Keratinocyte (primary cell): Measurements from ENCODE around the gene CCDC33.

Source experiments
- CTCF ChIP-seq, 3 experiments: IDR thresholded peaks in 1 of 3; conservative IDR thresholded peaks in 1 of 3; optimal IDR thresholded peaks in 1 of 3; 2 replicates in 2 of 3; 3 replicates in 1 of 3; pipeline versions ENCODE3 to v1.5.1; 2011; ENCODE audit warnings: low read length in 3 of 3, mild to moderate bottlenecking in 3 of 3, moderate library complexity in 2 of 3, control low read depth in 1 of 3, inconsistent platforms in 1 of 3; ENCODE audit not compliant: insufficient read depth in 2 of 3; ENCODE audit errors: extremely low read depth in 1 of 3
- EZH2 ChIP-seq: IDR thresholded peaks from one replicate; pipeline ENCODE4 v1.6.1; 2012; ENCODE audit warnings: inconsistent platforms, mild to moderate bottlenecking, low read length, moderate library complexity

- TF ChIP-seq EZH2 (no peak), CTCF (optimal IDR thresholded peaks at IDR 0.05 in 1 of 3, IDR thresholded peaks at IDR 0.05 in 1 of 3, conservative IDR thresholded peaks at IDR 0.05 in 1 of 3; ENCODE audit: extremely low read depth in 1 of 3, insufficient read depth in 2 of 3, low read length in 3 of 3) (no peak)
These were observed 47.9 kb upstream of the CCDC33 start for GRCh38 chr15:74188216-74188615.
